Measurements from ENCODE around the gene RXRB.

Gene RXRB

DNA sequence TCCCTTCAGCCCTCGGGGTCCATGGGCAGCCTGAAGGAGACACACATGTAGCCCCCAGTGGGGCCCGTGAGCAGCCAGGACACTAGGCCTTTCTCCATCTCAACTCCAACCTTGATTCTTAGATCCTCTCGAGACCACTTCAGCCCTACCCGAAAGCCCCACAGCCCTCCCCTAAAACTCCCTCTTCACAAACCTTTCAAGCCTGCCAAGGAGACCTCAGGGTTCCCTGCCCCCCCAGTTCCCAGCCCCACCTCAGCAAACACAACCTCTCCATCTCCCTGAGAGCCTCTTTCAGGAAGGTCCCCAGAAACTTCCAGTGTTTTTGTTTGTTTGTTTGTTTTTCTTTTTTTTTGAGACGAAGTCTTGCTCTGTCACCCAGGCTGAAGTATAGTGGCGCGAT lies 19.3 kb downstream of the RXRB start:
- H3K4me1 ChIP-seq (ENCODE audit: control insufficient read depth, low read depth, low read length): no peaks in the 10 kb centered on the region
- H3K4me3 ChIP-seq (ENCODE audit: low read length): no peak overlapping the region
- H3K9me3 ChIP-seq (ENCODE audit: control insufficient read depth, low read depth, low read length): no peaks in the 10 kb centered on the region
- H3K27me3 ChIP-seq (ENCODE audit: control insufficient read depth, insufficient read depth, low read length): no peaks in the 10 kb centered on the region
- H3K9ac ChIP-seq (ENCODE audit: low read length): no peak overlapping the region
- no peak overlapping the region for H3K27ac ChIP-seq (ENCODE audit: low read length)
- no peaks in the 10 kb centered on the region for H3K36me3 ChIP-seq (ENCODE audit: control insufficient read depth, low read depth, low read length)

DNA sequence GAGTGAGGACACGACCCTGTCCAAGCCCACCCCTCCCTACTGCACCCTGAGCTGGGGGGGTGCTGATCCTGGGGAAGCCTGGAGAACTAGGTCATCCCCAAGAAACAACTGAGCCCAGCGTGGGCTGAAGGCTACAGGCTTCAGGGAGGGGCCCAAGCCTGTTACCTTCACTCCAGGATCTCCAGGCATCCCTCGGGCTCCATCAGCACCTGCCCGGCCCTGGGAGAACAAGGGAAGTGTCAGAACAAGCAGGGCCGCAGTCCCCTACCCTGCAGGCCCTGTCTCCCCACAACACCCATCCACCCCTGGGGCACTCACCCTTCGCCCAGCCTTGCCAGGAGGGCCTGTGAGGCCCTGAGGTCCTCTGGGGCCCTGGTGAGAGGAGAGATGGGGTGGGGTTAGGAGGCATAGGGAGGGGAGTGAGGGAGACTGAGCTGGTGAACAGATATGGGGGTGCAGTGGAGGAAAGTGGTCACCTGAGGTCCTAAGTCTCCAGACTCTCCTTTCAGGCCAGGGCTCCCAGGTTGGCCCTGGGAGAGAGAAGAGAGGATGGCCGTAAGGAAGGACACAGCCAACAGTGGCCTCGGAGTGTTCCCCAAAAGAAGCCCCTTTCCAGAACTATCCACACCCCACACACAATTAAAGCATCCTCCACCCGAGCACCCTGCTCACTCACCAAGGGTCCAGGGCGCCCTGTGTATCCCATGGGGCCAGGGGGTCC lies 21.6 kb downstream of the RXRB start:
- no peaks in the 10 kb centered on the region for H3K4me1 ChIP-seq (ENCODE audit: control insufficient read depth, low read depth, low read length)
- no peak overlapping the region for H3K27ac ChIP-seq (ENCODE audit: low read length)
- H3K36me3 ChIP-seq (ENCODE audit: control insufficient read depth, low read depth, low read length): no peaks in the 10 kb centered on the region
- H3K9ac ChIP-seq (ENCODE audit: low read length): no peak overlapping the region
- no peaks in the 10 kb centered on the region for H3K9me3 ChIP-seq (ENCODE audit: control insufficient read depth, low read depth, low read length)
- no peak overlapping the region for H3K4me3 ChIP-seq (ENCODE audit: low read length)
- no peaks in the 10 kb centered on the region for H3K27me3 ChIP-seq (ENCODE audit: control insufficient read depth, insufficient read depth, low read length)

GRCh38 chr6:33177552-33178446 lies 22.7 kb downstream of the RXRB start:
- no peaks in the 10 kb centered on the region for H3K4me1 ChIP-seq (ENCODE audit: control insufficient read depth, low read depth, low read length)
- no peaks in the 10 kb centered on the region for H3K9me3 ChIP-seq (ENCODE audit: control insufficient read depth, low read depth, low read length)
- H3K4me3 ChIP-seq (ENCODE audit: low read length): no peak overlapping the region
- H3K9ac ChIP-seq (ENCODE audit: low read length): no peak overlapping the region
- H3K27me3 ChIP-seq (ENCODE audit: control insufficient read depth, insufficient read depth, low read length): no peaks in the 10 kb centered on the region
- no peak overlapping the region for H3K27ac ChIP-seq (ENCODE audit: low read length)
- H3K36me3 ChIP-seq (ENCODE audit: control insufficient read depth, low read depth, low read length): no peaks in the 10 kb centered on the region

DNA sequence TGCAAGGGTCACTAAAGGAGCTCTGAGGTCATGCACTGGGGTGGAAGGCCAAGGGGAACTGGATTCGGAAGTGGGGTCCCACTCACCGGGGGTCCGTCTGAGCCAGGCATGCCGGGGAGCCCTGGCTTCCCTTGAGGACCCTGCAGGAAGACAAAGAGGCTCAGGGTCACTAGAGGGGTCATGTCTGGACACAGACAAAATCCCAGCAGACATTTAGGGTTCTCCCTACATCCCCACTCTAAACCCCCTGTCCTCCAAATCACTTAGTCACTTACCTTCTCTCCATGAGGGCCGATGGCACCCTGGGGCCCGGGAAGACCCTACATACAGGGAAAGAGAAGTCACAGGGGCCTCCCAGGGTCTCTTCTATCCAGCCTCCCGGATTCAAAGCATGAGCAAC lies 23.6 kb downstream of the RXRB start:
- Histone ChIP-seq H3K4me3 (ENCODE audit: low read length) (no peak overlapping the region), H3K27ac (ENCODE audit: low read length) (no peak overlapping the region), H3K9me3 (ENCODE audit: control insufficient read depth, low read depth, low read length) (no peaks in the 10 kb centered on the region), H3K36me3 (ENCODE audit: control insufficient read depth, low read depth, low read length) (no peaks in the 10 kb centered on the region), H3K4me1 (ENCODE audit: control insufficient read depth, low read depth, low read length) (no peaks in the 10 kb centered on the region), H3K27me3 (ENCODE audit: control insufficient read depth, insufficient read depth, low read length) (no peaks in the 10 kb centered on the region), H3K9ac (ENCODE audit: low read length) (no peak overlapping the region)

GRCh38 chr6:33175436-33176069 lies 24.9 kb downstream of the RXRB start:
- Histone ChIP-seq H3K27me3 (ENCODE audit: control insufficient read depth, insufficient read depth, low read length) (no peaks in the 10 kb centered on the region), H3K9me3 (ENCODE audit: control insufficient read depth, low read depth, low read length) (no peaks in the 10 kb centered on the region), H3K4me1 (ENCODE audit: control insufficient read depth, low read depth, low read length) (no peaks in the 10 kb centered on the region), H3K27ac (ENCODE audit: low read length) (no peak overlapping the region), H3K4me3 (ENCODE audit: low read length) (no peak overlapping the region), H3K9ac (ENCODE audit: low read length) (no peak overlapping the region), H3K36me3 (ENCODE audit: control insufficient read depth, low read depth, low read length) (no peaks in the 10 kb centered on the region)

DNA sequence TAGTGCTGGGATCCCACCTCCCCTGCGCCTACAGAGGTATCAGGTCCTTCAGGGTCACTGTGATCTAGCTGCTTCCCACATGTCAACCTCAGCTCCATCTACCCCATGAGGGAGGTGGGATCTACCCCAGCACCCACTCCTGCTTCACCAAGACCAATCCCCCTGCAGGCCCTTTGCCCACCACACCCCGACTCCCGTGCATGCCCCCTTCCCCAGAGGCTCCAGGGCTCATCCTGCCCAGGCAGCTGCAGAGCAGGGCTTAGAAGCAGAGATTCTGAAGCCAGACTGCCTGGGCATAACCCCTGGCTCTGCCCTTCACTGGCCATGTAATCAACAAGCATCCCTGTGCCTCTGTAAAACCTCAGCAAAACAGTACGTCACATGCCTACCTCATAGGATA lies 25.7 kb downstream of the RXRB start:
- Histone ChIP-seq H3K27ac (ENCODE audit: low read length) (no peak overlapping the region), H3K36me3 (ENCODE audit: control insufficient read depth, low read depth, low read length) (no peaks in the 10 kb centered on the region), H3K4me3 (ENCODE audit: low read length) (no peak overlapping the region), H3K9me3 (ENCODE audit: control insufficient read depth, low read depth, low read length) (no peaks in the 10 kb centered on the region), H3K9ac (ENCODE audit: low read length) (no peak overlapping the region), H3K4me1 (ENCODE audit: control insufficient read depth, low read depth, low read length) (no peaks in the 10 kb centered on the region), H3K27me3 (ENCODE audit: control insufficient read depth, insufficient read depth, low read length) (no peaks in the 10 kb centered on the region)

GRCh38 chr6:33173535-33174180 lies 26.8 kb downstream of the RXRB start:
- no peaks in the 10 kb centered on the region for H3K36me3 ChIP-seq (ENCODE audit: control insufficient read depth, low read depth, low read length)
- no peaks in the 10 kb centered on the region for H3K9me3 ChIP-seq (ENCODE audit: control insufficient read depth, low read depth, low read length)
- no peaks in the 10 kb centered on the region for H3K4me1 ChIP-seq (ENCODE audit: control insufficient read depth, low read depth, low read length)
- H3K27me3 ChIP-seq (ENCODE audit: control insufficient read depth, insufficient read depth, low read length): no peaks in the 10 kb centered on the region
- no peak overlapping the region for H3K4me3 ChIP-seq (ENCODE audit: low read length)
- no peak overlapping the region for H3K27ac ChIP-seq (ENCODE audit: low read length)
- no peak overlapping the region for H3K9ac ChIP-seq (ENCODE audit: low read length)

- Histone ChIP-seq H3K9me3 (ENCODE audit: control insufficient read depth, low read depth, low read length) (no peaks in the 10 kb centered on the region), H3K36me3 (ENCODE audit: control insufficient read depth, low read depth, low read length) (no peaks in the 10 kb centered on the region)
These were observed 27.6 kb downstream of the RXRB start for GRCh38 chr6:33172688-33173534.

DNA sequence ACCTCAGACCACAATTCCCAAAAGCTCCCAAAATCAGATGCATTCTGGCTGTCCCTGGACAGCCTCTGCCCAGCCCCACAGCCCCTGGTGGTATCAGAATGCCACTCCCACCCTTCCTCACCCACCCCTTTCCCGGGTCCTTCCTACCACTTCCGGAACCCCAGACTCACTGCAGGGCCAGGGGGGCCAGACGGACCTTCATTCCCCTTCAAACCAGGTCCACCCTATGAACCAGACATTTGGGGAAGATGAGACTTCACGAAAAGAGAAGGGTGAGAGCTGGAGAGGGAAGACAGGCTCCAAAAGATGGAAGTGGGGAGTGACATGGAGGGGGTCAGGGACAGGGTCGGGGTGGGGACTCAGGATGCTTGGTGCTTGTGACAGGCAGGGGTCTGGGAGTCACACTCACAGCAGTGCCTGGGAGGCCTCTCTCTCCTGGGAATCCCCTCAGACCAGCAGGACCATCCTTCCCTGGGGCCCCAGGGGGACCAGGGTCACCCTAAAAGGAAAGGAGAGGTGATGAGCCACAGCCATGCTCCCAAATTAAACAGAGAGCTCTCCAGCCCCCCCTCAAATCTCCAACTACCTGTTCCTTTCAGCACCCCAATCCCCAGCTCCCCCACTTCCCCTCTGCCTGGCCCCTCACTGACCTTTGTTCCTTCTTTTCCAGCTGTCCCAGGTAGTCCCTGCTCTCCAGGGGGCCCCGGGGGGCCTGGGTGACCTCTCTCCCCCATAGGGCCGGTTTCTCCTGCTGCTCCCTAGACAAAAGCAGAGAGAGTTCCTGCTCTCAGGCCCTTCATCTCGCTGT lies 28.4 kb downstream of the RXRB start:
- Histone ChIP-seq H3K4me1 (ENCODE audit: control insufficient read depth, low read depth, low read length) (no peaks in the 10 kb centered on the region), H3K27me3 (ENCODE audit: control insufficient read depth, insufficient read depth, low read length) (no peaks in the 10 kb centered on the region), H3K27ac (ENCODE audit: low read length) (no peak overlapping the region), H3K9me3 (ENCODE audit: control insufficient read depth, low read depth, low read length) (no peaks in the 10 kb centered on the region), H3K9ac (ENCODE audit: low read length) (no peak overlapping the region), H3K36me3 (ENCODE audit: control insufficient read depth, low read depth, low read length) (no peaks in the 10 kb centered on the region), H3K4me3 (ENCODE audit: low read length) (no peak overlapping the region)

More at GRCh38 chr6:33172688-33173534, 27.6 kb downstream of the RXRB start:
- Histone ChIP-seq H3K27ac (ENCODE audit: low read length) (no peak overlapping the region), H3K9ac (ENCODE audit: low read length) (no peak overlapping the region), H3K4me3 (ENCODE audit: low read length) (no peak overlapping the region), H3K27me3 (ENCODE audit: control insufficient read depth, insufficient read depth, low read length) (no peaks in the 10 kb centered on the region), H3K4me1 (ENCODE audit: control insufficient read depth, low read depth, low read length) (no peaks in the 10 kb centered on the region)

Data from iPS-18a (cell line).